Astrocyte of the spinal cord (primary cell): ENCODE measurements around the gene NOS1AP.

Experiments used
- DNase-seq: peaks from one replicate; pipeline ENCODE4 v3.0.0; 2011; ENCODE audit warnings: low read depth, low spot score
- H3K4me3 ChIP-seq: 2 replicates; pipeline ENCODE4 v1.5.1; 2011; ENCODE audit warnings: low read depth, mild to moderate bottlenecking, low read length, moderate library complexity
- CTCF ChIP-seq: IDR thresholded peaks from 2 replicates; pipeline ENCODE4 v1.5.1; 2012; ENCODE audit warnings: low read depth, mild to moderate bottlenecking, low read length, inconsistent platforms
- in situ Hi-C: cut with HindIII; loops from 2 replicates; pipeline ENCODE4 v1.10.0; 2017; ENCODE audit warnings: low sequenced_read_pairs

NOS1AP gene

GRCh38 chr1:162300057-162300917 is 230.8 kb downstream of the NOS1AP start:
- no peak for TF ChIP-seq CTCF
- DNase-seq: no peak
- in situ Hi-C loops: no loop called here
- H3K4me3 ChIP-seq: no peak overlapping the region

DNA sequence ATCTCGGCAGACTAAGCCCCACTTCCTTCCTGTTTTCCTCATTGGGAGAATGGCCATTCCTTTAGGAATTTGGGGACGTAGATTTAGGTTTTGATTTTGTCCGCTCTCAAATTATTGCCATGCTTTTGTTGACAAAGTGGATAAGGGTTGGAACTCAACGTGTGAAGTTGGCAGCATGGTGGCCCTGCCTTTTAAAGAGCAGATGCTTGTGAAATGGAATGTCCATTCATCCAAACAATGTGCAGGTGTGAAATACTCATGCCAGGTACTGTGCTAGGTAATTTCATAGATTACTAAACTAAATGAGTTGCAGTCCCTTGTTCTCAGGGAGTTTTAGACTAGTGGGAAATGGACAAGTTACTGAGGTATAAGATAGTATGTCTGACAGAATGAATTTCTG is 232.2 kb downstream of the NOS1AP start:
- in situ Hi-C loops: no loop called here
- no peak for TF ChIP-seq CTCF
- H3K4me3 ChIP-seq: no peak overlapping the region
- DNase-seq: no peak

DNA sequence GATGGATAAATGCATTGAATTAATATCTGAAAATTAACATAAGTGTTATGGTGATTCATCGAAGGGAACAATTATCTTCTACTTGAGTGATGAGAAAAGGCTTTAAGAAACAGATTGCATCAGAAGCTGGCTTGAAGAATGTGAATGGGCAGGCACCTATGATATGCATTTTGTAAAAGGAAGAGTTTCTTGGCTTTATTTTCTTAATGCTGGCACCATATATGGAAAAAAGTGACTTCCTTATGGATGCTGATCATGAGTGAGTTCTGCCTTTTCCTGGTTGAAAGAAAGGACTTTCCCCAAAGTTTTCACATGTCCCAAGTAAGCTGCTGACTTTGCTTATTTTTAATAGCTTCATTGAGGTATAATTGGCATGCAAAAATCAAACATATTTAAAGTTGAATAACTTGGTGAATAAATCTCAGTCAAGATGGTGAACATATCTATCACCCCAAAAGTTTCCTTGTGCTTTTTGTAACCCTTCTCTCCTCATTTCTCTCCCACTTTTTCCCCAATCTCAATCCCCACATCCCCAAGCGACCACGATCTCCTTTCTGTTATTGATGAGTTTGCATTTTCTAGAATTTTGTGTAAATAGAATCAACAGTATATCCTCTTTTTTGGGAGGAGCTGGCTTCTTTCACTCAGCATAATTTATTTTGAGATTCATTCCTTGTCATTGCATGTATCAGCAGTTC is 233.0 kb downstream of the NOS1AP start:
- H3K4me3 ChIP-seq: no peak overlapping the region
- TF ChIP-seq CTCF: no peak
- DNase-seq: no peak
- in situ Hi-C loops: no loop called here

- in situ Hi-C loops: no loop called here
- peak; percentile 81 for DNase-seq
- H3K4me3 ChIP-seq: no peak overlapping the region
- no peak for TF ChIP-seq CTCF
Measured at GRCh38 chr1:162303004-162303344, 233.5 kb downstream of the NOS1AP start.

DNA sequence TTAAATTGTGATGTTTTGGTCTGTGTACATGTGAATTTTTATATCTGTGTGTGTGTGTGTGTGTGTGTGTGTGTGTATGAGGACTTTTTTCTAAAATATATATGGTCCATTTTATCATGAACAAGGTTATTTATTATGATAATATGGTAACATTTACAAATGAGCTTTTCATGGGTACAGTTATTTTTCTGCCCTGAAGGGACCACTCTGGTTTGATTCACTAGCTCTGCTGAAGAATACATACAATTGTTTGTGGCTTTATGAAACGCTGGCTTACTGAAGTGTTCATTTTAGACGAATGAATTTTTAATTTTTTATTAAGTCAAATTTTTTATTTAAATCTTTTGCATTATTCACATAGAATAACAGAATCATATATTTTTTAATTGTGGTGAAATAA is 235.2 kb downstream of the NOS1AP start:
- no peak for TF ChIP-seq CTCF
- no peak overlapping the region for H3K4me3 ChIP-seq
- in situ Hi-C loops: no loop called here

GRCh38 chr1:162305969-162306368 is 236.5 kb downstream of the NOS1AP start:
- TF ChIP-seq CTCF: no peak
- in situ Hi-C loops: no loop called here
- H3K4me3 ChIP-seq: no peak overlapping the region
- peak; percentile 52 for DNase-seq

More for the DNA sequence above, 235.2 kb downstream of the NOS1AP start:
- DNase-seq: no peak
